Liver (tissue), 9 donors: ENCODE results near the gene TTBK1. TPM values are rescaled to one million over a fixed set of nuclear protein-coding genes. Genes with fewer than 3 reads are reported as not detected.

ENCODE experiments used
- DNase-seq: peaks from one replicate; pipeline ENCODE4 v3.0.0-alpha.2; 2017; ENCODE audit warnings: low spot score
- H3K27ac ChIP-seq, 2 donors: one replicate each; pipeline ENCODE4 v1.7.0; 2013; ENCODE audit warnings: inconsistent platforms in 2 of 2, low read length in 2 of 2, control low read depth in 1 of 2, low read depth in 1 of 2, mild to moderate bottlenecking in 1 of 2
- H3K27me3 ChIP-seq, 4 donors: one replicate each; pipeline versions ENCODE4 v1.6.1 to v1.7.0; 2013; ENCODE audit warnings: low read length in 3 of 4, inconsistent platforms in 1 of 4, mild to moderate bottlenecking in 1 of 4, moderate library complexity in 1 of 4; ENCODE audit not compliant: control insufficient read depth in 4 of 4, insufficient read depth in 4 of 4
- H3K36me3 ChIP-seq, 4 donors: one replicate each; pipeline versions ENCODE4 v1.6.1 to v1.7.0; 2013; ENCODE audit warnings: low read length in 3 of 4, mild to moderate bottlenecking in 3 of 4, low read depth in 1 of 4, moderate library complexity in 1 of 4; ENCODE audit not compliant: control insufficient read depth in 4 of 4, insufficient read depth in 3 of 4
- H3K4me1 ChIP-seq, 4 donors: one replicate each; pipeline versions ENCODE4 v1.6.1 to v1.7.0; 2013; ENCODE audit warnings: low read length in 3 of 4, mild to moderate bottlenecking in 3 of 4, moderate library complexity in 1 of 4; ENCODE audit not compliant: control insufficient read depth in 4 of 4, insufficient read depth in 4 of 4
- H3K4me3 ChIP-seq, 3 donors: one replicate each; pipeline versions ENCODE4 v1.6.1 to v1.7.0; 2013; ENCODE audit warnings: low read length in 3 of 3, control low read depth in 1 of 3, low read depth in 1 of 3, mild to moderate bottlenecking in 1 of 3
- H3K9ac ChIP-seq, 2 donors: one replicate each; pipeline ENCODE4 v1.7.0; 2013; ENCODE audit warnings: low read length in 2 of 2, mild to moderate bottlenecking in 2 of 2, moderate library complexity in 2 of 2, control low read depth in 1 of 2, low read depth in 1 of 2
- H3K9me3 ChIP-seq, 4 donors: one replicate each; pipeline versions ENCODE4 v1.6.1 to v1.7.0; 2013; ENCODE audit warnings: low read length in 3 of 4; ENCODE audit not compliant: control insufficient read depth in 4 of 4
- ATF3 ChIP-seq: IDR thresholded peaks from 2 replicates; pipeline ENCODE4 v1.6.1; 2016; ENCODE audit warnings: antibody characterized with exemption
- CTCF ChIP-seq: fragments of 150-350 bp; IDR thresholded peaks from 2 replicates; pipeline ENCODE4 v1.5.1; 2017; ENCODE audit warnings: improper control_type of control experiment, low read depth, low read length; ENCODE audit not compliant: missing input control
- EGR1 ChIP-seq, 2 donors: IDR thresholded peaks; 2 replicates each; pipeline ENCODE4 v1.6.1; 2016 to 2018; ENCODE audit warnings: antibody characterized with exemption in 2 of 2, low read depth in 2 of 2
- FOXA1 ChIP-seq: IDR thresholded peaks from 2 replicates; pipeline ENCODE4 v1.6.1; 2016; ENCODE audit warnings: antibody characterized with exemption
- FOXA2 ChIP-seq: IDR thresholded peaks from 2 replicates; pipeline ENCODE4 v1.6.1; 2016; ENCODE audit warnings: antibody characterized with exemption
- GABPA ChIP-seq, 2 donors: IDR thresholded peaks in 1 of 2; conservative IDR thresholded peaks in 1 of 2; 2 replicates each; pipeline ENCODE4 v1.6.1; 2016; ENCODE audit warnings: antibody characterized with exemption in 2 of 2, mild to moderate bottlenecking in 1 of 2, moderate library complexity in 1 of 2
- HNF4A ChIP-seq, 2 donors: conservative IDR thresholded peaks; 2 replicates each; pipeline ENCODE4 v1.6.1; 2016; ENCODE audit warnings: antibody characterized with exemption in 2 of 2, mild to moderate bottlenecking in 2 of 2
- HNF4G ChIP-seq: IDR thresholded peaks from 2 replicates; pipeline ENCODE4 v1.6.1; 2016; ENCODE audit warnings: antibody characterized with exemption
- JUND ChIP-seq, 2 donors: IDR thresholded peaks; 2 replicates each; pipeline ENCODE4 v1.6.1; 2016; ENCODE audit warnings: antibody characterized with exemption in 2 of 2
- MAX ChIP-seq: IDR thresholded peaks from 2 replicates; pipeline ENCODE4 v1.6.1; 2016; ENCODE audit warnings: antibody characterized with exemption
- NR2F2 ChIP-seq: IDR thresholded peaks from 2 replicates; pipeline ENCODE4 v1.6.1; 2016; ENCODE audit warnings: antibody characterized with exemption
- RAD21 ChIP-seq, 2 donors: IDR thresholded peaks; 2 replicates each; pipeline ENCODE4 v1.6.1; 2016; ENCODE audit warnings: antibody characterized with exemption in 2 of 2, mild to moderate bottlenecking in 2 of 2
- REST ChIP-seq: IDR thresholded peaks from 2 replicates; pipeline ENCODE4 v1.6.1; 2016; ENCODE audit warnings: antibody characterized with exemption, mild to moderate bottlenecking
- RXRA ChIP-seq, 2 donors: IDR thresholded peaks; 2 replicates each; pipeline ENCODE4 v1.6.1; 2017 to 2018; ENCODE audit warnings: antibody characterized with exemption in 2 of 2, mild to moderate bottlenecking in 1 of 2
- SP1 ChIP-seq: IDR thresholded peaks from 2 replicates; pipeline ENCODE4 v1.6.1; 2018; ENCODE audit warnings: antibody characterized with exemption, mild to moderate bottlenecking
- TAF1 ChIP-seq: conservative IDR thresholded peaks from 2 replicates; pipeline ENCODE4 v1.6.1; 2016; ENCODE audit warnings: antibody characterized with exemption, mild to moderate bottlenecking
- YY1 ChIP-seq: IDR thresholded peaks from 2 replicates; pipeline ENCODE4 v1.6.1; 2016; ENCODE audit warnings: antibody characterized with exemption, mild to moderate bottlenecking
- ZBTB33 ChIP-seq: IDR thresholded peaks from 2 replicates; pipeline ENCODE4 v1.6.1; 2016; ENCODE audit warnings: antibody characterized with exemption
- WGBS: extraction: QIAGEN DNeasy Blood & Tissue Kit; methylation state at CpG from one replicate; pipeline ENCODE4 v1.1.7; 2013; 5-methylcytosine and 5-hydroxymethylcytosine counted together
- polyA plus RNA-seq, 2 donors: library from polyadenylated mRNA; stranded (reverse) in 1 of 2; unstranded in 1 of 2; fragments of 200-250 nt in 1 of 2; fragments of >200 nt in 1 of 2; fragmentation: Nextera tagmentation in 1 of 2; extraction: Ambion mirVana in 1 of 2; gene quantifications; one replicate each; pipeline versions ENCODE4 v1.2.1 to v1.2.3, GENCODE V29; 2013 to 2015
- total RNA-seq, 2 donors: library from RNA; depleted of rRNA; stranded (reverse); fragments of >200 nt; gene quantifications; one replicate each; pipeline ENCODE4 v1.2.3, GENCODE V29; 2014
- donor health status: healthy.
- donor health status: healthy.
- donor health status: healthy.
- donor health status: healthy.
- donor health status: healthy.

Gene TTBK1
- total and polyA plus RNA-seq, 4 donors: 0.14 to 1.2 (median 0.44) TPM

- TF ChIP-seq REST: peak; percentile 58
- no peak for TF ChIP-seq MAX
- TF ChIP-seq HNF4G: no peak
Observed at GRCh38 chr6:43265564-43265963, 22.3 kb downstream of the TTBK1 start (continued).

- H3K4me3 ChIP-seq: peak overlapping the region in 1 of 3 donors; percentile 20
- H3K9me3 ChIP-seq: no peaks in the 10 kb centered on the region
- WGBS: 32% methylated on average over 7 of the region's 7 CpGs
- H3K4me1 ChIP-seq: peaks cover 17 to 79% (median 61%) of the 10 kb centered on the region in 4 donors
- no peaks in the 10 kb centered on the region for H3K27me3 ChIP-seq
- H3K36me3 ChIP-seq: no peaks in the 10 kb centered on the region
- H3K9ac ChIP-seq: peak overlapping the region; percentile 18 to 28
- DNase-seq: peak; percentile 68
- peak; percentile 85 for TF ChIP-seq NR2F2
- TF ChIP-seq JUND (IDR thresholded peaks at IDR 0.05): peak; percentile 79 to 86
- TF ChIP-seq RXRA (IDR thresholded peaks at IDR 0.05): peak; percentile 99 to 100
- no peak for TF ChIP-seq CTCF
- peak; percentile 90 for TF ChIP-seq ZBTB33
- TF ChIP-seq HNF4A (conservative IDR thresholded peaks at IDR 0.05): peak; percentile 98 to 99
- peak; percentile 94 for TF ChIP-seq HNF4G
- peak in 1 of 2 donors; percentile 89 for TF ChIP-seq EGR1 (IDR thresholded peaks at IDR 0.05; ENCODE audit: low read depth in 2 of 2)
- peak; percentile 99 for TF ChIP-seq SP1
- peak; percentile 94 for TF ChIP-seq FOXA2
- peak; percentile 93 for TF ChIP-seq MAX
- TF ChIP-seq YY1: peak; percentile 77
- TF ChIP-seq GABPA (IDR thresholded peaks at IDR 0.05 in 1 of 2, conservative IDR thresholded peaks at IDR 0.05 in 1 of 2): peak in 1 of 2 donors; percentile 49
- peak; percentile 55 to 69 for TF ChIP-seq RAD21 (IDR thresholded peaks at IDR 0.05)
- peak; percentile 90 for TF ChIP-seq FOXA1
- TF ChIP-seq ATF3: peak; percentile 50
- peak; percentile 66 for TF ChIP-seq TAF1
- TF ChIP-seq REST: peak; percentile 43
- peak overlapping the region; percentile 81 to 92 for H3K27ac ChIP-seq
Observed at GRCh38 chr6:43267619-43268354, 24.5 kb downstream of the TTBK1 start.
